Measurements from ENCODE around the gene KIF5A. TPM values are rescaled to one million over a fixed set of nuclear protein-coding genes. Genes with fewer than 3 reads are reported as not detected.

The KIF5A gene
- total RNA-seq, 6 experiments from 2014 or later = 0.02 TPM; not detected in 5

- no peak for DNase-seq
- Histone ChIP-seq H3K27me3 (peaks cover 0 to 8% of the 10 kb centered on the region in 2 donors), H3K36me3 (peaks cover 0 to 3% (median 0%) of the 10 kb centered on the region in 4 donors), H3K27ac (no peak overlapping the region), H3K4me1 (peaks cover 0 to 11% (median 0%) of the 10 kb centered on the region in 4 donors), H3K4me3 (no peak overlapping the region), H3K9me3 (no peaks in the 10 kb centered on the region)
- intact Hi-C loops (cut with DNase I) = no loop called here
- 75% methylated on average over 2 of the region's 2 CpGs for WGBS (ENCODE audit: insufficient coverage, low coverage, low lambda C conversion rate, missing lambda C conversion rate)
- no peak for ATAC-seq
- no peak for TF ChIP-seq POLR2A (IDR thresholded peaks at IDR 0.05)
- TF ChIP-seq, protein P1, sequence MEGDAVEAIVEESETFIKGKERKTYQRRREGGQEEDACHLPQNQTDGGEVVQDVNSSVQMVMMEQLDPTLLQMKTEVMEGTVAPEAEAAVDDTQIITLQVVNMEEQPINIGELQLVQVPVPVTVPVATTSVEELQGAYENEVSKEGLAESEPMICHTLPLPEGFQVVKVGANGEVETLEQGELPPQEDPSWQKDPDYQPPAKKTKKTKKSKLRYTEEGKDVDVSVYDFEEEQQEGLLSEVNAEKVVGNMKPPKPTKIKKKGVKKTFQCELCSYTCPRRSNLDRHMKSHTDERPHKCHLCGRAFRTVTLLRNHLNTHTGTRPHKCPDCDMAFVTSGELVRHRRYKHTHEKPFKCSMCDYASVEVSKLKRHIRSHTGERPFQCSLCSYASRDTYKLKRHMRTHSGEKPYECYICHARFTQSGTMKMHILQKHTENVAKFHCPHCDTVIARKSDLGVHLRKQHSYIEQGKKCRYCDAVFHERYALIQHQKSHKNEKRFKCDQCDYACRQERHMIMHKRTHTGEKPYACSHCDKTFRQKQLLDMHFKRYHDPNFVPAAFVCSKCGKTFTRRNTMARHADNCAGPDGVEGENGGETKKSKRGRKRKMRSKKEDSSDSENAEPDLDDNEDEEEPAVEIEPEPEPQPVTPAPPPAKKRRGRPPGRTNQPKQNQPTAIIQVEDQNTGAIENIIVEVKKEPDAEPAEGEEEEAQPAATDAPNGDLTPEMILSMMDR (IDR thresholded peaks at IDR 0.05) = no peak
These were observed 56.6 kb downstream of the KIF5A start for GRCh38 chr12:57606399-57606798.

GRCh38 chr12:57606821-57607220 lies 57.0 kb downstream of the KIF5A start:
- TF ChIP-seq, protein P1 (IDR thresholded peaks at IDR 0.05) = no peak
- TF ChIP-seq POLR2A (IDR thresholded peaks at IDR 0.05) = no peak
- Histone ChIP-seq H3K36me3 (no peaks in the 10 kb centered on the region), H3K27ac (no peak overlapping the region), H3K27me3 (peaks cover 0 to 8% of the 10 kb centered on the region in 2 donors), H3K4me3 (no peak overlapping the region), H3K9me3 (no peaks in the 10 kb centered on the region), H3K4me1 (peaks cover 0 to 12% (median 0%) of the 10 kb centered on the region in 4 donors)
- DNase-seq = no peak
- ATAC-seq = no peak
- WGBS (ENCODE audit: insufficient coverage, low coverage, low lambda C conversion rate, missing lambda C conversion rate) = 87% methylated on average over 10 of the region's 11 CpGs
- intact Hi-C loops (cut with DNase I) = no loop called here

GRCh38 chr12:57607958-57608663 lies 58.3 kb downstream of the KIF5A start:
- Histone ChIP-seq H3K4me1 (peaks cover 0 to 12% (median 0%) of the 10 kb centered on the region in 4 donors), H3K36me3 (no peaks in the 10 kb centered on the region), H3K4me3 (no peak overlapping the region), H3K27ac (no peak overlapping the region), H3K9me3 (no peaks in the 10 kb centered on the region), H3K27me3 (peaks cover 0 to 8% of the 10 kb centered on the region in 2 donors)
- no peak for DNase-seq
- TF ChIP-seq, protein P1 (IDR thresholded peaks at IDR 0.05) = no peak
- no peak for TF ChIP-seq POLR2A (IDR thresholded peaks at IDR 0.05)
- ATAC-seq = no peak
- WGBS (ENCODE audit: insufficient coverage, low coverage, low lambda C conversion rate, missing lambda C conversion rate) = 60% methylated on average over 1 of the region's 12 CpGs
- intact Hi-C loops (cut with DNase I) = no loop called here

GRCh38 chr12:57609101-57609780 lies 59.4 kb downstream of the KIF5A start:
- Histone ChIP-seq H3K27me3 (peaks cover 0 to 8% of the 10 kb centered on the region in 2 donors), H3K36me3 (no peaks in the 10 kb centered on the region), H3K9me3 (no peaks in the 10 kb centered on the region), H3K27ac (no peak overlapping the region), H3K4me3 (no peak overlapping the region), H3K4me1 (peaks cover 0 to 12% (median 0%) of the 10 kb centered on the region in 4 donors)
- ATAC-seq (no peak), DNase-seq (no peak)
- WGBS (ENCODE audit: insufficient coverage, low coverage, low lambda C conversion rate, missing lambda C conversion rate) = 46% methylated on average over 17 of the region's 19 CpGs
- TF ChIP-seq, protein P1 (IDR thresholded peaks at IDR 0.05) = no peak
- no peak for TF ChIP-seq POLR2A (IDR thresholded peaks at IDR 0.05)
- intact Hi-C loops (cut with DNase I) = no loop called here

Measured in right lobe of liver (tissue), 6 donors.